CD4-positive, alpha-beta T cell treated with Interleukin-6 for 4 hours (primary cell): Measurements from ENCODE around the gene HTT-AS.
"Not testable (repeated sequence)": the region's sequence is repeated elsewhere in the genome, so short reads cannot be mapped to it uniquely, and the experiment has no call there.

Experiments used
- DNase-seq: peaks from one replicate; pipeline ENCODE4 v3.0.0-alpha.2; 2020; ENCODE audit warnings: mixed read lengths

HTT-AS gene

DNA sequence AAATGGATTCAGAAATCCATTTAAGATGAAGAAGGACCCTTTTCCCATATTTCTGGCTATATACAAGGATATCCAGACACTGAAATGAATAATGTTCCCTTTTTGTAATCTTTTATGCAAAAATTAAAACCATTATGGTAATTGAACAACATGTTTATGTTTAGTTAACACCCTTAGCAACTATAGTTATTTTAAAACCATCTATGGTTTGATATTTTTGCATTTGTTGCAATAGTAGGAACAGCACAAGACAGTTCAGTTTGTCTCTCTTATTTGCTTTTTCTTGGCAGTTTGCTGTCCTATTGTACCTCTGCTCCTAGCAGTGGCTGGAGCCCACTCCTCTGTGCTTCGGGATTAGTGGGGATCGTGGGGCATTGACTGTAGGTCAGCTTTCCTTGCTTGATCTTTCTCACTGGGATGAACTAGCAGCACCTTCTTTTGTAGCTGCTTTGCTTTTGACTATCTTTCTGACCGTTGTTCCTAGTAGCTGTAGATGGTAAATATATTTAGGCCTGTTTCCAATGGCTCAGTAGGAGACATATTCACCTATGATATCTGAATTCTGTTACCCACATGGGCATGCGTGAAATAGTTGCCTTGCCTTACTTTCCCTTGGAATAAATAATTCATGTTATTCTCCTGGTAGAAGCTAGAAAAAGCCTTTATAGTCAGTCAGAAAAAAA is 12.9 kb upstream of the HTT-AS start:
- no peak for DNase-seq

DNA sequence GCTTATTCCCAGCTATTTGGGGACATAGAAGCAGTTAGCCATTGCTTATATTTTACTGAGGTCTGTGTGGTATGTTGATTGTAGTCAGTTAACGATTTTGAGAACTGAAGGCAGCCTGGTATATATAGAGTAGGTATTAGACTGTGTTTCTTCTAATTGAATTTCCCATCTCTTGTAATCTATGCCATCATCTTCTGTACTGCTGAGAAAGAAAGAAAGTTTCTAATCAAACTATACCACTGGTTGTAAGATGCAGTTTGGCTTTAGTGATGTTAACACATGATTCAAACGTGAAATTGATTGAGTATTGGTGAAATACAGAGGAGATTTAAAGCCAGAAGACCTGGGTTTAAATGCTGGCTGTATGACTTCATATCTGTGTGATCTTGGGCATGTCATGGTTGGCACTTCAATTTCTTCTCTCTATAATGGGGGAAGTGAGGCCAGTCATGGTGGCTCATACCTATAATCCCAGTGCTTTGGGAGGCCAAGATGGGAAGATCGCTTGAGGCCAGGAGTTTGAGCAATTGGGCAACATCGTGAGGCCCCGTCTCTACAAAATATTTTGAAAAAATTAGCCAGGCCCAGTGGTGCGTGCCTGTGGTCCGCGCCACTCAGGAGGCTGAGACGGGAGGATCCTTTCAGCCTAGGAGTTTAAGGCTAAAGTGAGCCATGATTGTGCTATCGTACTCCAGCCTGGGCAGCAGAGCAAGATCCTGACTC is 11.8 kb upstream of the HTT-AS start:
- no peak for DNase-seq

DNA sequence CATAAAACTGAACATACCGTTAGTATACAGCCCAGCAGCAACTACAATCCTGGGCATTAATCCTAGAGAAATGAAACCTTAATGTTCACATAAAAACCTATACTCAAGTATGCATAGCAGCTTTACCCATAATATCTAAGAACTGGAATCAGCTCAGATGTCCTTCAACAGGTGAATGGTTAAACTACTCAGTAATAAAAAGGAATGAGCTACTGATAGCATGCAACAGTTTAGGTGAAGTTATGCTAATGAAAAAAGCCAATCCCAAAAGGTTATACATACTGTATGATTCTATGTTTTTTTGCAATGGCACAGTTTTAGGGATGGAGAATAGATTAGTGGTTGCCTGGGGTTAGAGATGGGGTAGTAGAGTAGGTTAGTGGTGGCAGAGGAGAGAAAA is 9.4 kb upstream of the HTT-AS start:
- no peak for DNase-seq

DNA sequence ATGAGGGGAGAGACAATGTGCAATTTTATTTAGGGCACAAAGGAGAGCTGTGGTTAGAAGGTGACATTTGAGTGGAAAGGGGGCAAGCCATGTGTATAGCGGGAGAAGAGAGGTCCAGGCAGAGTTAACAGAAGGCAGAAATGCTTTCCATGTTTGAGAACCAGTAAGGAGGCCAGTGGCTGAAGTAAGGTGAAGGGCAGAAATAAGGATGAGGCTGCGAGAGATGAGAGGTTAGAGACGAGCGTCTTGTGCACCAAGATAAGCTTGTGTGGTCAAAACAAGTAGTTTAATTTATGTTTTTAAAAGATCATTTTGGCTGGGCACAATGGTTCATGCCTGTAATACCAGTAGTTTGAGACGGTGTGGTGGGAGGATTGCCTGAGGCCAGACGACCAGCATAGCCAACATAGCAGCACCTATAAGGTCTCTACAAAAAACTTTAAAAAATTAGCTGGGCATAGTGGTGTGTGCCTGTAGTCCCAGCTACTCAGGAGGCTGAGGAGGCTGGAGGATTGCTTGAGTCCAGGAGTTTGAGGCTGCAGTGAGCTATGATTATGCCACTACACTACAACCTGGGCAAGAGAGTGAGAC is 8.7 kb upstream of the HTT-AS start:
- no peak for DNase-seq

DNA sequence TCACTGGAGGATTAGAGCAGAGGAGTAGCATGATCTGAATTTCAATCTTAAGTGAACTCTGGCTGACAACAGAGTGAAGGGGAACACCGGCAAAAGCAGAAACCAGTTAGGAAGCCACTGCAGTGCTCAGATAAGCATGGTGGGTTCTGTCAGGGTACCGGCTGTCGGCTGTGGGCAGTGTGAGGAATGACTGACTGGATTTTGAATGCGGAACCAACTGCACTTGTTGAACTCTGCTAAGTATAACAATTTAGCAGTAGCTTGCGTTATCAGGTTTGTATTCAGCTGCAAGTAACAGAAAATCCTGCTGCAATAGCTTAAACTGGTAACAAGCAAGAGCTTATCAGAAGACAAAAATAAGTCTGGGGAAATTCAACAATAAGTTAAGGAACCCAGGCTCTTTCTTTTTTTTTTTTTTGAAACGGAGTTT is 5.4 kb upstream of the HTT-AS start:
- no peak for DNase-seq

DNA sequence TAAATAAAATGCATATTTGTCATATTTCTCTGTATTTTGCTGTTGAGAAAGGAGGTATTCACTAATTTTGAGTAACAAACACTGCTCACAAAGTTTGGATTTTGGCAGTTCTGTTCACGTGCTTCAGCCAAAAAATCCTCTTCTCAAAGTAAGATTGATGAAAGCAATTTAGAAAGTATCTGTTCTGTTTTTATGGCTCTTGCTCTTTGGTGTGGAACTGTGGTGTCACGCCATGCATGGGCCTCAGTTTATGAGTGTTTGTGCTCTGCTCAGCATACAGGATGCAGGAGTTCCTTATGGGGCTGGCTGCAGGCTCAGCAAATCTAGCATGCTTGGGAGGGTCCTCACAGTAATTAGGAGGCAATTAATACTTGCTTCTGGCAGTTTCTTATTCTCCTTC is 3.5 kb upstream of the HTT-AS start:
- no peak for DNase-seq

DNA sequence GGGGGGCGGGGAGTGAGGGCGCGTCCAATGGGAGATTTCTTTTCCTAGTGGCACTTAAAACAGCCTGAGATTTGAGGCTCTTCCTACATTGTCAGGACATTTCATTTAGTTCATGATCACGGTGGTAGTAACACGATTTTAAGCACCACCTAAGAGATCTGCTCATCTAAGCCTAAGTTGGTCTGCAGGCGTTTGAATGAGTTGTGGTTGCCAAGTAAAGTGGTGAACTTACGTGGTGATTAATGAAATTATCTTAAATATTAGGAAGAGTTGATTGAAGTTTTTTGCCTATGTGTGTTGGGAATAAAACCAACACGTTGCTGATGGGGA is 1.3 kb upstream of the HTT-AS start:
- no peak for DNase-seq

DNA sequence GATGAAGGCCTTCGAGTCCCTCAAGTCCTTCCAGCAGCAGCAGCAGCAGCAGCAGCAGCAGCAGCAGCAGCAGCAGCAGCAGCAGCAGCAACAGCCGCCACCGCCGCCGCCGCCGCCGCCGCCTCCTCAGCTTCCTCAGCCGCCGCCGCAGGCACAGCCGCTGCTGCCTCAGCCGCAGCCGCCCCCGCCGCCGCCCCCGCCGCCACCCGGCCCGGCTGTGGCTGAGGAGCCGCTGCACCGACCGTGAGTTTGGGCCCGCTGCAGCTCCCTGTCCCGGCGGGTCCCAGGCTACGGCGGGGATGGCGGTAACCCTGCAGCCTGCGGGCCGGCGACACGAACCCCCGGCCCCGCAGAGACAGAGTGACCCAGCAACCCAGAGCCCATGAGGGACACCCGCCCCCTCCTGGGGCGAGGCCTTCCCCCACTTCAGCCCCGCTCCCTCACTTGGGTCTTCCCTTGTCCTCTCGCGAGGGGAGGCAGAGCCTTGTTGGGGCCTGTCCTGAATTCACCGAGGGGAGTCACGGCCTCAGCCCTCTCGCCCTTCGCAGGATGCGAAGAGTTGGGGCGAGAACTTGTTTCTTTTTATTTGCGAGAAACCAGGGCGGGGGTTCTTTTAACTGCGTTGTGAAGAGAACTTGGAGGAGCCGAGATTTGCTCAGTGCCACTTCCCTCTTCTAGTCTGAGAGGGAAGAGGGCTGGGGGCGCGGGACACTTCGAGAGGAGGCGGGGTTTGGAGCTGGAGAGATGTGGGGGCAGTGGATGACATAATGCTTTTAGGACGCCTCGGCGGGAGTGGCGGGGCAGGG is 711 bp upstream of the HTT-AS start:
- DNase-seq = peak; percentile 25

DNA sequence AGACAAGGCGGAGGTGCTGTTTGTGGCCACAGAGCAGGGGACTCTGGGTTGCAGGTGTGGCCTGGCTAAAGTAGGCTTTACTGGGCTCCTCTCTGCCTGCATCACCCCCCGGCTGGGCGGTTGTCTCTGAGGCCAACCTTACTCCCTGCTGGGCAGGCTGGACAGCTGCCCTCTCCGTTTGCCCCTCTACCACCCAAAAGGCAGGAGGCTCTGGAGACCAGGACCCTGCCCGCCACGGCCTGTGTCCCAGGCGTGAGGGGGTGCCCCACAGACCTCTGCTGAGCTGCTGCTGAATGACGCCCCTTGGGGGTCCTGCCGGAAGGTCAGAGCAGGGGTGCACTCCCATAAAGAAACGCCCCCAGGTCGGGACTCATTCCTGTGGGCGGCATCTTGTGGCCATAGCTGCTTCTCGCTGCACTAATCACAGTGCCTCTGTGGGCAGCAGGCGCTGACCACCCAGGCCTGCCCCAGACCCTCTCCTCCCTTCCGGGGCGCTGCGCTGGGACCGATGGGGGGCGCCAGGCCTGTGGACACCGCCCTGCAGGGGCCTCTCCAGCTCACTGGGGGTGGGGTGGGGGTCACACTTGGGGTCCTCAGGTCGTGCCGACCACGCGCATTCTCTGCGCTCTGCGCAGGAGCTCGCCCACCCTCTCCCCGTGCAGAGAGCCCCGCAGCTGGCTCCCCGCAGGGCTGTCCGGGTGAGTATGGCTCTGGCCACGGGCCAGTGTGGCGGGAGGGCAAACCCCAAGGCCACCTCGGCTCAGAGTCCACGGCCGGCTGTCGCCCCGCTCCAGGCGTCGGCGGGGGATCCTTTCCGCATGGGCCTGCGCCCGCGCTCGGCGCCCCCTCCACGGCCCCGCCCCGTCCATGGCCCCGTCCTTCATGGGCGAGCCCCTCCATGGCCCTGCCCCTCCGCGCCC is 920 bp downstream of the HTT-AS start:
- no peak for DNase-seq

DNA sequence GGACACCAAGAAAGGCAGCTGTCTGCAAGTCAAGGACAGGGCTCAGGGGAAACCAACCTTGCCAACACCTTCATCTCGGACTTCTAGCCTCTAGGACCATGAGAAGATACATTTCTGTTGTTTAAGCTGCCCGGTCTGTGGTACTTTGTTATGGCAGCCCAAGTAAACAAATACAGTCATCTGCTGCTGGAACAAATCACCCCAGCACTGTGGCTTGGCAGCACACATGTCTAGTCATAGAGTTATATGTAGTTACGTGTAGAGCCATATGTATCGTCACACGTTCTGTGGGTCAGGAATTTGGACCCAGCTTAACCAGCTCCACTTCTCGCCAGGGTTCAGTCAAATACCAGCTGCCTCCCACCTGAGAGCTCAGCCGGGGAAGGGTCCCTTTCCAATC is 2.5 kb downstream of the HTT-AS start:
- DNase-seq = no peak

DNA sequence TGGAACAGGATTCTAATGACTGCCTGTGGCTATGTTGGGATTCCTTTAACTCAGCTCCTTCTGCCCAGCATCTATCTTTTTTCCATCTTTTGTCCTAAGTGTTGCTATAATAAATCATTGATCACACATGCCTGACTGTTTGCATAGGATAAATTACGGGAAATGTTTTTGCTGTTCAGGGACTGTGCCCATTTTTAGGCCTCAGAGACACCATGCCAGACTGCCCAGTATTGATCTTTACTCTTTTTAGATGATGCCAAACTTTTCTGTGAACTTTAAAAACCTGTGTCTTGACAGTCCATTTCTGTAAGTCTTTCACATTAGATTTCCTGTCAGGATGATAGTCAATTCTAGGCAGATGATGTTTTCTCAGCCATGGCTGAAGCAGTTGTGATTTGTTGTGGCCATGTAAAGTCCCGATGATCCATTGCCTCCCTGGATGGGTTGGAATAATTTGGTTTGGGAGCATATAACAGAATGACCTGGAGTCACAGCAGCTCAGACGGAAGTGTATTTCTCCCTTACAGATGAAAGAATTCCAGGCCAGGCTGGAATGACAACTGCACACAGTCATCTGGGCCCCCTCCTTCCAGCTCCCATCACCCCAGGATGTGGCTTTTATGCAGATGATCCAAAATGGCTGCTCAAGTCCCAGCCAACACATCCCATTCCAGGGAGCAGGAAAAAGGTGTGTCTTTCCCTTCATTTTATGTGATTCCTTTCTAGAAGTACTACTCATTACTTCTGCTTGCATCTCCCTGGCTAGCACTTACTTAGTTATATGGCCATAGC is 3.4 kb downstream of the HTT-AS start:
- DNase-seq = no peak

DNA sequence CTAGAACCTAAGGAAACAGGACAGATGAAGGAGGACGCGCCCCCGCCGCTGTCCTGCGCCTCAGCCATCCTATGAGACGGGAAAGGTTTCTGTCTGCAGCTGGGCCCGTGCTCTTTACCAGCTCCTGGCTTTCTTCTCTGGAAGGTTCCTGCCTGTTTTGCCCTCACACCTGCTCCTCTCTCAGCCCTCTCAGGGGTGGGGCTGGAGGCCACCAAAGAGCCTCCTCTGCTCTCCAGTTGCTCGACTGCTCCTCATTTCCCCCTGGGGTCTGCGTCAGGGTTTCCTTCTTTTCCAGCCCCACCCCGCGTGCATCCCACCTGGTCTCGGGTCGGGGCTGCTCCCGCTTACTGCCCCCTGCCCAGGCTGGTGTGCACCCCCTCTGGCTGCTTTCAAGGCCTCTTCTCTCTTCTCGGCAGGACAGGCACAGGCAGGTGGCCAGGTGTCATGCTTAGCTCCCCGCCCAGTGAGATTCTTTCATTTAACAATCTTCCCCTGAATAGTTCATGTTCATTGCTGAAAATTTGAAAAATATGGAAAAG is 4.6 kb downstream of the HTT-AS start:
- no peak for DNase-seq

DNA sequence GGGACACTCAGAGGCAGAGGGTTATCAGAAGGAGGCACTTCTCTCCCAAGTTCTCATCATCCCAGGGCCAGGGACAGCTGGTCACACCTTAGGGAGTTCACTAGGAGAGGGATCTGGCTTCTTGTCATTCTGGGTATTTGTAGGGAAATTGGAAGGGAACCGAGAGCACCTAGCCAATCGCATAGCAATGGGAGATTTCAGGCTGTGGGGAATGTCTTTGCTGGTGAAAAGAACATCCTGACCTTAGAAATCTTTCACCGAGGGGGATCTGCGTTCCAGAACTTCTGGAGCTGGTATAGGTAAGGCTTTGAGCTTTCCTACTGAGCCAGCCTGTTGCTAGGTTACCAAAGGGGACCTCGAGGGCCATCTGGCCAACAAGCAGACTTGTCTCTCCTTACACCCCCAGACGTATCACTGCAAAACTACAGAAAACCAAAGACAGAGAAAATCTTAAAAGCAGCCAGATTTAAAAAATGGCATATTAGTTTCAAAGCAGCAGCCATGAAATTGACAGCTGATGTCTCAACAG is 6.8 kb downstream of the HTT-AS start:
- no peak for DNase-seq

DNA sequence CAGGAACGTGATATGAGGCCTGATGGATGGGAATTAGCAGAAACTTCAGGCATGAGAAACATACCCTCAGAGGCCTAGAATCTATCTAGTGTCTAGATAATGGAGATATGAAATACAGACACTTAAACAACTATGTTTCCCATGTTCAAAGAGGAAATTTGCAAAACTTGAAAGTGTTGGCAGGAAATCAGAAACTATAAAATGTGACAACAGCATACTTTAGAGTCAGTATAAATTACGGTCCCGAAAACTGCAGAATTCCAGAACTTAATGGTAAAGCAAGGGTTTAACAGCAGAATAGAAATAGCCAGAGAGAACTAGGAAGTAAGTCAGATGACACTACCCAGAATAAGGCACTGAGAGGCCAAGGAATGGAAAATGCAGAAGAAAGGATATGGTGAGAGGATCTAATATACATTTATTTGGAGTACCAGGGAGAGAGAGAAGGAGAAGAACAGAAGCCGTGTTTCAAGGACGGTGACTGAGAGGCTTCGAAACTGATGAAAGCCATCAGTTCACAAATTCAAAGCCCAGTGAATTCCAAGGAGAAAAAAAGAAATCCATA is 7.4 kb downstream of the HTT-AS start:
- DNase-seq = no peak

DNA sequence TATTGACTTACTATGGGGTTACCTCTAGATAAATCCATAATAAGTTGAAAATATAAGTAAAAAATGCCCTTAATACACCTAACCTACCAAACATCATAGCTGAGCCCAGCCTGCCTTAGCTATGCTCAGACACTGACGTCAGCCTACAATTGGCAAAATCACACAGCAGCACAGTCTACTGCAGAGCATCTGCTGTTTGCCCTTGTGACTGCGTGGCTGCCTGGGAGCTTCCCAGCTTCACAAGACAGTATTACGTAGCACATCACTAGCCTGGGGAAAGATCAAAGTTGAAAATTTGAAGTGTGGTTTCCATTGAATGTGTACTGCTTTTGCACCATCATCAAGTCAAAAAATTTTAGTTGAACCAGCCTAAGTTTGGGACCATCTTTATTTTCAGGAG is 8.8 kb downstream of the HTT-AS start:
- DNase-seq = no peak

DNA sequence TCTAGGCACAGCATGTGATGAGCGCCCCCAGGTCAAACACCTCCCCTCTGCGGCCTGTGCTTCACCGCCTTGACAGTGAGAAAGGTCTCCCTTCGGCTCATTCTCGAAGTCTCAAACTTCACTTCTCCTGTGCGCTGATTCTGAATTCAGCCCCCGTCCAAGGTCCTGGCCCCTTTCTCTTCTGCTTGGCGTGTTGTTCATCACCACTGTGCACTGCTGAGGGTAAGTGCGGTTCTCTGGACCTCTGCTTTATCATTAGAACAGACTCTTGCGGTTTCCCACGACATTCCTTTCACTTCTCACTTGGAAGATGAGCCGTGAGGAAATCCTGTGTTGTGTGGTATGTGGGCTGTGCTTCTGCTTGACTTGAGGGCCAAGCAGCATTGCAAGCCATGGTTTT is 11.9 kb downstream of the HTT-AS start:
- no peak for DNase-seq

DNA sequence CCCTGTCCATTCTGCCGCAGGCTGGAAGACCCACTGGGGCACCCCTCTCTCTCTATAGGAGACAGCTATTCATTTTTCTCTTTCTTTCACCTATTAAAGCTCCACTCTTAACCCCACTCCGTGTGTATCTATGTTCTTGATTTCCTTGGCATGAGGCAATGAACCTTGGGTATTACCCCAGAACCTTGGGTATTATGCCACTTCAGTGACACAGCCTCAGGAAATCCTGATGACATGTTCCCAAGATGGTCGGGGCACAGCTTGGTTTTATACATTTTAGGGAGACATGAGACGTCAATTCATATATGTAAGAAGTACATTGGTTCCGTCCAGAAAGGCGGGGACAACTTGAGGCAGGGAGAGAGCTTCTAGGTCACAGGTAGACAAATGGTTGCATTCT is 13.4 kb downstream of the HTT-AS start:
- no peak for DNase-seq

DNA sequence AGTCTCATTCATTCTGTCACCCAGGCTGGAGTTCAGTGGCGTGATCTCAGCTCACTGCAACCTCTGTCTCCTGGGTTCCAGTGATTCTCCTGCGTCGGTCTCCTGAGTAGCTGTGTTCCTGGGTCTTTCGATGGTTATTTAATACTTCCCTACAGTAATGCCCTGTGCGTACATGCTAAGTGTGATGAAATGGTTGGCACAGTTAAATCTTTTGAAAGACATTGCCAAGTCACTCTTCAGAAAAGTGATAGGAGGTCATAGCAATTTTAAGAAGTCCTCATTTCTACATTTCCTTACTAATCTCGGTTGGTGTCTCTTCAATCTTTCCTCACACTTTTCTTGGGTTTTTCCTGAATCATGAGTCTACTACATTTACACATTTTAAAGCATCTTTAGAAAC is 14.4 kb downstream of the HTT-AS start:
- DNase-seq = no peak

DNA sequence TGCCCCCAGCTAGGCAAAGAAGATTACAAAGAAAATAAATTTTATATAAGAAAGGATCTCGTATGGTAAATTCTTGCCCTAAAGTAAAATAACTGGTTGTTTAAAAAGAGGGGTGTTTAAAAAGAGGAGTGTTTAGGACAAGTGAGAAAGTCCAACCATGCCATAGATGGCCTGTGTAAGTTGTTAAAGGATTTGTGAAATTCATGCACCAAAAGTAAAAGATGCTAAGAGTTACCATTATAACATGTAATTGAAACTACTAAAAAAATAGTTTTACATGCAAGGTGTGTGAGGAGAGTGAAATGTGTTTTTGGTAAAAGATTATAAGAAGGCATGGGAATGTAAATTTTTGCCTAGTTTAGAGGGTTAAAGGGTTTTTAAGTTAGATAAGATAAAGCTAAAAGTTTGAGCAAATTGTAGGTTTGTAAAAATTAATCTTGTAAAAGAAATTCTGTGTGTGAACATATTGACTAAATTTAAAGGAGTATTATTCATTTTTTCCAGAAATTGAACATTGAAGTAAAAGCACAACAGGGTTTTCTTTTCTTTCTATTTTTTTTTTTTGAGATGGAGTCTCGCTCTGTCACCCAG is 20.1 kb downstream of the HTT-AS start:
- DNase-seq = no peak

DNA sequence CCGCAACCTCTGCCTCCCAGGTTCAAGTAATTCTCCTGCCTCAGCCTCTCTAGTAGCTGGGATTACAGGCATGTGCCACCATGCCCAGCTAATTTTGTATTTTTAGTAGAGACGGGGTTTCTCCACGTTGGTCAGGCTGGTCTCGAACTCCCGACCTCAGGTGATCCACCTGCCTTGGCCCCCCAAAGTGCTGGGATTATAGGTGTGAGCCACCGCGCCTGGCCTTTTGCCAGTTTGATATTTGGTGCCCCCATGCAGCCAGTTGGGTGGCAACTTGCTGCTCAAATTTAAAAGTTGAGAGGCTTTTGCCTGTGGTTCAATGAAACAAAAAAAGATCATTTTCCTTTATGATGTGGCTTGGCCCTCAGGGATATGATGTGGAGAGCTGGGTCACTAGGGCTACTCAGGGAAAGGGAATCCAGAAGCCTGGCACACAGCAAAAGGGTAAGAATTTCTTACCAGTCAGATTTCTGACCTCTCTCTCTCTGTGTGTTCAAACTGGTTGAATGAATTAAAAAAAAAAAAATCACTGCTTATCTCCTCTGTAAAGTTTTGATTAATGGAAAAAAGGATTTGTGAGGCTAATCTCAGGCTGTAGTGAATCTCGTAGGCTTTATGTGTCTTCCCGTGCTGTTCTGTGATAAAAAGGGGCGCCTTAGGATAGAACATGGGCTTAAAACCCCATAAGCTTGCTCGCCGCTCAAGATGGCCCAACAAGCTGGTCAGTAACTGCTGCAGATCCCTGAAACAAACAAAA is 23.0 kb downstream of the HTT-AS start:
- DNase-seq = not testable (repeated sequence)
